Effector CD8-positive, alpha-beta T cell (primary cell): Measurements from ENCODE around the gene HOXA13.

ENCODE experiments used
- DNase-seq: peaks from one replicate; lab custom pipeline; 2025; lab: John Stamatoyannopoulos, UW

The HOXA13 gene

DNA sequence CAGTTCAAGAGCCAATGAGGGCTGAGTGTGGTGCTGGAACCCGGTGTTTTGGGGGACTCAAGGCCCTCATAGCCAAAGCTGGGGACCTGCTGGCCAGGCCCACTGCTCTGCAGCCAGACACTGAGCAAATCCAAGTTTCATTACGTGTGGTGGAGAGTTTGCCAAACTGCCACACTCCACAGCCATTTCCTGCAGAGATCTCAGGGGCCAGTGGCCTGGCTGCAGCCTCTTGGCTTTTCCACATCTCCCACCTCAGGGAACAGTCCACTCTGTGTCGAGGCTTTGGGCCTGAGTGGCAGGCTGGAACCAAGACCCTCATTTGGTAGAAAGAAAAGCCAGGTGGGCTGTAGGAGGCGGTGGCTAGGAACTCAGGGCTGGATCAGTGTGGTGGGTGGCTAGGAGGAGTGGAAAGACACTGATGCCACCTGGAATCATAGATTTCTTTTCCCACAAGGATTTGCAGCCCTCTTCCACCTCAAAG is 18.1 kb downstream of the HOXA13 start:
- no peak for DNase-seq

DNA sequence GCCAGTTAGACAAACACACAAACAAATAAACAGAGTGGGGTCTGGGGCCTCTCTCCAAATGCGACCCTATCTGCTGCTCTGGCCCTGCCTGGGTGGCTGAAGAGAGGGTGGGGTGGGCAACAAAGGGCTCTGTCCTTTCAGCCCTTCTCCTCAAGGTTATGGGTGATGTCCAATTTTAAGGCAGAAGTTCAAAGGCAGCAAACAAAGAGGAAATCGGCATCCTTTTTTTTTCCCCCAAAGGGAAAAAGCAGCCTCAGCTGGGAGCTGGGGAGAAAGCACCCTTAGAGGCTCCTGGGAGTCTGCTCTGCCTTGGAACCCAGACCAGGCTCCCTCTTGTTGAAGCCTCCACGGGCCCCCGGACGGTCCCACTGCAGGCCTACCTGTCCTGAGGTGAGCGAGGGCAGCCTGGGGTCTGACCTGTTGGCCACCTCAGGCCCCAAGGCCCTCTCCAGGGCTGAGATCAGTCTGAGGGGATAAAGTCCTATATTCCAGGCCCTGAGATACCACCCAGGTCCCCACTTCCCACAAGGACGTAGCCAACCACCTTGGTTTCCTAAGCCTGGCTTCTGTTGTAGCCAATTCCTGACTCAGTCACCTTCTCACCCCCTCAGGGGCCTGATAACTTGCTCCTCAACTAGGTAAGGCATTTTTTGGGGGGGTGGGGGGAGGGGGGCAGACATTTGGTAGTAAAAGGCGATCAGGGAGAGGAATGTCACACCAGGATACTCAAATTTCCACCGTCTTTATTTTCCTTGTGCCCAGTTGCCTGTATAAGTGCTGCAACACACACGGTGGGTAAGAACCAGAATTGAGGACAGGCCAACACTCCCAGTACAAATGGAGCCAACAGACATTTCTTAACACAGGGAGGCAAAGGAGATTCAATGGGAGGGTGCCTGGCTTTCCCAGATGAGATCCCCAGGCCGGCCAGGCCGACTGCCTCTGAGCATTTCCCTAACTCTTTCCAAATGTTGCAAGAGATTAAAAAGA is 19.2 kb downstream of the HOXA13 start:
- no peak for DNase-seq

DNA sequence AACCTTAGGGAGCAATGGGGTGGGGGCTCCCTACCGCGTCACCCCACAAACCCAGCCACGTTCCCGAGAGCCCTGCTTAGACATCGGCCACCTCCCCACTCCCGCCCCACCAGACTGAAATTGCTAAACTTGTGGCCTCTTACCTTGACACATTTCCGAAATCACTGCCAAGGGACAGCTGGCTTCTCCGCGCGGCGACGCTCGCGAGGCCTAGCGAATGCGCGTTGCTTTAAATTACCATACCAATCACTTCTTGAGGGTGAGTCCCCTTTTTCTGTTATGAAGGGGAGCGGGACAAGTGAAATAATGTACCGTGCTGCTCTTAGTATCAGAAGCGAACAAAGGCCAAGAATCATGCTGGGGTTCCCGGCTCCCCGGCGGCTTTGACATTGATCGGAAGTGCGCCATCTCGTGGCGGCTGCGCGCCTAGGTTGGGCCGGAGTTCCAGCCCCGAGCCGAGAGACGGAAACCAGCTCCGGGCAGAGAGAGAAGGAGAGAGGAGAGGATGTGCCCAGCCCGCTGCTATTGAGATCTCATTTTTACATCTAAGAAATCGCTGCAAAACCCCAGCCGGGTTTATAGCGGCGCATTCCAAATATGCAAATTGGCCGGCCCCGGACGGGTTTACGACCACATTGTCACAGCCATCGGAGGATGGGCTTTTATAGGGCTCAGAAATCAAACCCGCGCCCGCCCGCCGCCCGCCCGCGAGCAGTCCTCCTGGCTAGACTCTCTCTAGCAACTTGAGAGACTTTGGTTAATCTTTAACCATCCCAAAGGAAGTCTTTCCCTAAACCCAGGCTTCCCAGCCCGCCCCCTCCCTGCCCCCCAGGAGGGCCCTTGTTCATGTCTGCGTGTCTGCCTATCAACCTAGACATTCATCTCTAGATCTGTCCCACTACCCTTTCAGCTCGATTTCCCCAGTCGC is 20.1 kb downstream of the HOXA13 start:
- DNase-seq = peak; percentile 46

DNA sequence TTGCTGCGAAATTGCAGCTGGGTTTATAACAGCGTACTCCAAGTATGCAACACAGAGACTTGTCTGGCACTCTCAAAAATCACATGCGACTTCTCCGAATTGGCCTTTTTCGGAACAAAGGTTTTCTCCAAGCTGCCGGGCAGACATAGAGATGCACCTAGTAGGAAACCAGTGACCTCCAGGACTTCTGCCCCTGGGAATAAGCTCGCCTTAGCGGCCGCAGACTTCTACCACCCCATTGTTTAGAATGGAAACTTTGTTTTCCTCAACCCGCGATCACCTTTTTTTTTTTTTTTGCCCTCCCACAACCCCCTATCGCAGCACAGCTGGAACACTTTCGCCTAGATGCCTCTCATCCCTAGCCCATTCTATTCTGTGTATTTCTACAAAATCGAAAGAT is 20.9 kb downstream of the HOXA13 start:
- DNase-seq = no peak

DNA sequence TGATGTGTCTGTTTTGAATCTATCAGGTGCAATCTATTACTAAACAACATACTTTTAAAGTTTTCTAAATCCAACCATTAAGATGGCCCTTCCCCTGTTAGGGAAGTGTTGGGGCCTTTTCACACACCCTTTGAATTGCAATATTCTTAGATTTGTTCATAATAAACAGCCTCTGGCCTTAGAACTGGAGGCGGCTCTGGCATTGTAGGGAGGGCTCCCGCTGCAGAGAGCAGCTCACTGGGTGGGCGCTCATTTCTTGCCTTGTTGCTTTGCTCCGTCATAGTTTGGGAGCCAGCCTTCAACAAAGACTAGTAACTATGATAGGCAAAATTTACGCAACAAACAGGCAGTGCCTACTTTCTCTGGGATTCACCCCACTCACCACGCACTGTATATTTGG is 21.5 kb downstream of the HOXA13 start:
- DNase-seq = no peak

DNA sequence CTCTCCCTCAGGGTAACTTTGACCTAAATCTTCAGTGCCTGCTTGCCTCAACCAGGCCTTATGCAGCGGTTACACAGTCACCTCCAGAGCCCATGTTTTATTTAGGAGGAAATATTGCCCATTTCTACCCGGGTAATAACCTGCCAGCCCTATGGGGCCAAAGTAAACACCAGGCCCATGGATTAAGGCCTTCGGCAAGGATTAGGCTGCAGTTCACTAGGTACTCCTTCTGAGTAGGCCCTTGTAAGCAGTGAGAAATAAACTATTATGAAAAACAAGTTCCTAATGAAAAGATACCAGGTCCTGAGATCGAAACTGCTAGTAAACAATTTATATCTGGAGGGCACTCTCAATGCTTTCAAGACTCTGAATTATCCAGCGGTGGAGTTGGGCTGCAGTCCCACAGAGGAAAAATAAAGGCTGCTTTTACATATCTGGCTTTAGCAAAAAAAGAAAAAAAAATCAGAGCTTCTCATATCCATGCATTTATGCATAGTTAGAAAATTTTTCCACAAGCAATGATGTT is 22.0 kb downstream of the HOXA13 start:
- no peak for DNase-seq

DNA sequence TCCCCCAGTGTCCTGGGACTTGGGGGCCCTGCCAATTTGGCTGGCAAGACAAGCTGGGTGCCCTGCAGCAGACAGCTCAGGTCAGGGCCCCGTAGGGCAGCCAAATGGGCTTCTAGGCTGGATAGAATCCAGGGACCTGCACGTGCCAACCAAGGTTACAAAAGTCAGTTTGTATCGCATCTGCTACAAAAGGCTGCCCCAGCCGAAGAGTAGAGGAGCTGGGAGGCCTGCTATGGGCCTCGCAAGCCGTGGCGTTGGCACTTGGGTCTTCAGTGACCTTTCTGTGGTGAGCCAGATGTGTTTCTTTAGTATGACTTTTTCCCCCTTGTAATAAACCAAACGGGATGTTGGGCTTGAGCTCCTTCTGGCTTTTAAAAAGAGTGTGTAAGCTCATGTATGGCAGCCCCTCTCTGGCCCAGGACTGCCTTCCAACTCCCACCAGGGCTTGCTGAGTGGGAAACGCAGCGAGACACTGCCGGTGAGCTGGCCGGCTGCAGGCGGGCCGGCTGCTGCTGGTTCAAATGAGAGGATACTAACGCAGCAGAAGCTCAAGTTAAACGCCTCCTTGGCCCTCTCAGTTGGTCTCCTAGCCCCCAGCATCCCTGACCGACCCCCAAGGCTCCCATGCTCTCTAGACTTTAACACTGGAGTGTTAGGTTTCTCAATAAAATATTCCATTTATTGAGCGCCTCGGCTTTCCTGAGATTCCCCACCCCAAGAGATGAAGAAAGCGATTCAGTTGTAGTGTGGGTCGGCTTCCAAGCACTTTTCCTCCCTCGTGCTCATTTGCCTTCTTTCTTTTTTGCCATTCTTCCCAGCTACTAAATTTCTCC is 22.7 kb downstream of the HOXA13 start:
- DNase-seq = no peak

DNA sequence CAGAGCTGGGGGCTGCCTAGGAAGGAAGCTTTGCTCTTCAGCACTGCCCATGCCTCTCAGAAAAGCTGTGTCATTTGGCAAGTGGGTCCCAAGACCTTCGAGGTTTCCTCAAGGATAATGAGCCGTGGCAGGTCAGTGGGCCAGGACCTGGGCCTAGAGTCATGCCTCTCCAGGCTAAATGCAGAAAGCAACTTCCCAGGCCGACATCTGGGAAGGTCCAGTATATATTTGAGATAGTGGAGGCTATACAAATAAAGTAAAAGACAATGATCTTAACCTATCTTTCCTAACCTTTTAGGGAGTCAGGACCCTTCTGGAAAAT is 23.4 kb downstream of the HOXA13 start:
- no peak for DNase-seq

DNA sequence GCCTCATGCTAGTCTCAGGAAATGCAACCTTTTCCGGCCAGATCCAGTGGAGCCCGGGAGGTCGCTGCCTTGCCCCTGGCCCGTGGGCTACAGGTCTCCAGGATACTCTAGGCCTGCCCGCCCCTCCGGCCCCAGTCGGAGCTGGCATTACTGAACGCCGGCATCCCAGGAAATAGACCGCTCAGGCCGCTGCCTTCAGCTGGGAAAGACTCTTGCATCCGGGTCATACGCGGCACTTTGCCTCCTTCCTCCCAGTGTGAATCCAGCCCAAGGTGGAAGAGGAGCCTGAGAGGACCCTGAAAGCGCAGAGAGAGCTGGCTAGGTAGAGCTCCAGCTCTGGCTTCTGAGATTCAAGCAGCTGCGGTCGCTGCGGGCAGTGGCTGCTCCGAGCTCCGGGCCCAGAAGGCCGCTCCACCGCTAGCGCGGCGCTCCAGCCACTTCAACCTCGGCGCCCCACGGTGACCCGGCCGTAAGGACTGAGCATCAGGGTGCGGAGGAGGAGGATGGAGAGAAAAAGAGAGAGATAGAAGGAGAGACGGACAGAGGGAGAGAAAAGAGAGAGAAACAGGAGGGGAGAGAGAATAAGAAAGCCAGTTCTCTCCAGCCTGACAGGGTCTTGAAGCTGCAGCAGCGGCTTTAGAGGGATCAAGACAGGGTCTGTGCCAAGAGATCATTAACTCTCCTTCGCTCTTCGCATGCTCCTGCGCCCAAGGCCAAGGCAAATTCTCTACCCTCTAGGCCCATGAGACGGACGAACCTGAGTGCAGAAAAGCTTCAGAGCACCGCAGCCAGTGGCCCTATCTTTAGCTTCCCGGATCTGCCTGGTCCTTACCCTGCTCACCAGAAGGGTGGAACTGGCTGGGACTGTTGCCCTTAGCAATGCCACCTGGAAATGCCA is 24.0 kb downstream of the HOXA13 start:
- DNase-seq = no peak

DNA sequence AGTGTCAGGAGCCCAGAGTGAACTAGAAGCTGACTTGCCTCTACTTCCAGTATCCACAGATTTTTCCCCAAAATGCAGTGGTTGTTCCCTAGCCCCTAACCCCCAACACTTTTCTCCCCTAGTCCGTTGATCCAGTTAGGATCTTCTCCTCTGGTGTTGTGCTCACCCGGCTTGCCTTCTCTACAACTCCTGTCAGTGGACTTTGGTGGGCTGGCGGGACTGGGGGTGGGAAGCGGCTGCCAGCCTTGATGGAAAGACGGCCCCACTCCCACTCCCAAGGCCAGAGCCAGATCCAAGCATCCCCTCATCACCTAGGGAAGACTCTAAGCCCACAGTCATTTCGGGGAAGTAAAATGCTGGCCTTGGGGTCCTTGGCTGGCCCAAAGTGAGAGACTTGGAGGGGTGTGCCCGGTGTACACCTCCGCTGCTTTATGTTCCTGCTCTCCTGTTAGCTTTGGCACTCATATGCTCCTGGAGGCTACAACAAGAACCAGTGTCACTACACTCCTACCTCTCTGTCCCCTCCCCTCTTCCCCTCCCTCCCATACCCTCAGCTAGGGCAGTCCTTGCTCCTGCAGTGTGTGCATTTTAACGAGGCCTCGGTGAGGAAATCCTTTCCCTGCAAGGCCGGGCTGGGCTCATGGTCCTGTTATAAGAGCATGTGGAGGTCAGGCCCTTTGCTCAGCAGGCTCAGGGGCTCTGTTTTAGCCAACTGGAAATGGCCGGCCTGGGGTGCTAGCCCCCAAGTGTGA is 24.8 kb downstream of the HOXA13 start:
- DNase-seq = no peak

DNA sequence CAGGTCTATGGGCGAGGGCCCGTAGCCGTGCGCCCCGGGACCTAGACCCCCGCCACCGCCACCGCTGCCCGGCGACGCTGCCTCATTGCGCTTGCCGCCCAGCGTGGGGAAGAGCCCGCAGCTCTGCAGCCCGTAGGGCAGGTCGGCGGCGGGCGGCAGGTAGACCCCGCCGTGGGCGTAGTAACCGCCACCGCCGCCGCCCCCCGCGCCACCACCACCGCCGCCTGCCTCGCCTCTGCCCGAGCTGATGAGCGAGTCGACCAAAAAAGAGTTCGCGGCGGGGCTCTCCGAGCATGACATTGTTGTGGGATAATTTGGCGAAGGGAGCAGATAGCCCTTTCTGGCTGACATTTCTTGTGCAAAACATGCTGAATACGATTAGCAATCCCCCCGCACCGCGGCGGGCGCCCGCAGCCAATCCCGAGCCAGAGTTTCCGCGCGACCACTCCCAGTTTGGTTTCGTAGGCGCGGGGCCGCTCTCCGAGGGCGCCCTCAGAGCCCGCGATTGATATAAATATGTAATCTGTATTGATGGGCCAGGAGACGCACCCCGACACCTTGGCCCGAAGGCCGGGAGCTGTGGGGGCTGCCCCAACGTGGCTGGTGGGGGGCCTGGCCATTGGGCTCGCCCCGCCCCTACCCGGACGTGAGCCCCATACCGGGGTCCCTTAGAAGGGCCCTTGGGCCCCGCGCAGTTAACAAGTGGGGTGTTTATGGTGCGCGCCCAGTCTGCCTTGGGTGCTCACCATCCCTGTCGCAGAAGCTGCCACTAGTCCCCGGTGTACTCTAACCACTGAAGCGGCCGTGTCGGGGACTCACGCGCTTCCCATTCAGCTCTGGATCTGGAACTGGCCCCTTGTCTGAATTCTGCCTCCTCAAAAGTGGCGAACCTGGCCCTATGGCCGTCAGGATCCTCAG is 25.7 kb downstream of the HOXA13 start, which contains the start of gene HOXA10:
TSS of gene HOXA10 (minus strand) at position 365 of the 918 bp plus-strand sequence. CDS start at position 351, 14 bp downstream.
- no peak for DNase-seq

DNA sequence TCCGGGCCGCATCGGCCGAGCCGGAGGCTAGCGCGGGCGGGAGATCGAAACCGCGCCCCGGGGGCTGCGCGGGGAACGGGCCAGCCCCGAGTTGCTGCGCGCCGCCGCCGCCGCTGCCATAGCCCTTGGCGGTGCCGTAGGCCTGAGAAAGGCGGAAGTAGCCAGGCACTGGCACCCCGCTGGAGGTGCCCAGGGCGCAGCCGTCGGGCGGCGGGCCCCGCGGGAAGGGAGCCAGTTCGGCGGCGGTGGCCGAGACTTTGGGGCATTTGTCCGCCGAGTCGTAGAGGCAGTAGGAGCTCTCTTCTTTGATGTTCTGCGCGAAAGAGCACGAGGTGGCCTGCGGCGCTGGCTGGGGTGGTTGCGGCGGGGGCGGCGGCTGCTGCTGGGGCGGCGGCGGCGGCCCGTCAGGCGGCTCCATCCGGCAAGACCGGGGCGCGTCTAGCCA is 26.4 kb downstream of the HOXA13 start:
- no peak for DNase-seq

DNA sequence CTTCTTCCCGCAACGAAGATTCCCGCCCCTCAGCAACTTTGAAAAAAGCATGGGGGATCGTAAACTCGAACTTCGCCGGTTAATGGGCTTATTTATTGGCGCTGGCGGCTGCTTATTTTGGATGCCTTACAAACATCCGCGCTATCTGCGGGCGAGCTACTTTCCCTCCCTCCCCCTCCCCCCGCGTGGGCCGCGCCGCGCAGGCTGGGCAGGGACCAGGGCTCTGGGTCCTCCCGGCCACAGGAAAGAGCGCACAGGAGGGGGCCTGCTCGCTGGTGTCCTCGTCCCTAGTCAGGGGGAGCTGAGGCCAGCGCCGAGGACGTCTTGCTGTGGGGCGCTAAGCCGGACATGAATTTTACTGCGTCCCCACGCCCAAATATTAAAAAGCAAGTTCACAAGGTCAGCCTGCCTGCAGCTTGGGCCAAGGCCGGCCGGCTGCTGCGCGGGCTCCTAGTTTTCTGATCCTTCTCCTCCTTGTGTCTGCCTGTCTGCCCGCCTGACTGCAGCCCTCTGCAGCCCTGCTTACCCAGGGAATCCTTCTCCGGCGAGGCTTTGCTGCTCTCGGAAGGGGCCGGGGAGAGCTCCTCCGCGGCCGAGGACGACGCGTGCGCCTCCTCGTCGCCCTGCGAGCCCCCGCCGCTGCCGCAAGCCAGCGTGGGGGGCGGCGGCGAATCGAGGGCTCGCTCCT is 26.9 kb downstream of the HOXA13 start:
- DNase-seq = no peak

DNA sequence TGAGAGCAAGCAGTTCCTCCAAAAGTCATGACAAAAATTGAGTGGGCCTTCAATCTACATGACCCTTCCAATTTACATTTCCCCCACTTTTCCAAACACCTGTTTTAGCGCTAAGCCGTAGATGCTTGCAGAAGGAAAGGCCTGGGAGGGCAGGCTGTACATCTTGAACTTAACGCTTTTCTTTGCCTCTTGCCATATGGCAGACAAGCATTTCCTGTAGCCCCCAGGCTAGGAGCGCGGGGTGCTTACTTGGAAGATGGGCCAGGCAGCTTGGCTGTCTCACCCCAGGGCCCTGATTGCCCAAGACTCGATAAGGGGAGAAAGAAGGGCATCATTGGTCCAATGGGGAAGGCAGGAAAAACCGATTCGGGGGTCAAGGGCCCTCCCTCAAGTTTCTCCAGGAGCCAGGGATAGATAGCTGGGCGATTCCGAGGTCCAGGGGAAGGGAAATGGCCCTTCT is 27.5 kb downstream of the HOXA13 start:
- DNase-seq = no peak

DNA sequence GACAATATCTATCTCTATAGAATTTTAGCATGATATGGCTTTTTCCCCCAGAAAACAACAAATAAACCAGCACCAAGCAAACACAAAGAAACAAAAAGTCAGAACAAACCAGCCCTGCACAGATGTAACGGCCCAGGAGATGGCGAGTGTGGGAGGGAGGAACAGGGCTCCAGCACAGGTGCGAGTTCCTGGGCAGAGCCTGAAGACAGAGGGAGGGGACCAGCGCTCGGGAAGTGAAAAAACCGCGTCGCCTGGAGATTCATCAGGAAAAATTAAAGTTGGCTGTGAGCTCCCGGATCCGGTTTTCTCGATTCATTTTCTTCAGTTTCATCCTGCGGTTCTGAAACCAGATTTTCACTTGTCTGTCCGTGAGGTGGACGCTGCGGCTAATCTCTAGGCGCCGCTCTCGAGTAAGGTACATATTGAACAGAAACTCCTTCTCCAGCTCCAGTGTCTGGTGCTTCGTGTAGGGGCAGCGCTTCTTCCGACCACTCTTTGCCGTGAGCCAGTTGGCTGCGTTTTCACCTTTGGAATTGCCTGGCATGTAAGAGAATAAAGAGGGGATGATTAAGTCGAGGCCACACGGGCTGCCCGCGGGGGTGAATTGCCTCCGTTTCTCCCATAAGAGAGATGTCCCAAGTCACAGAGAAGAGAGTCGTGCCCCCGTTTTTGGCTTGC is 28.1 kb downstream of the HOXA13 start:
- no peak for DNase-seq

DNA sequence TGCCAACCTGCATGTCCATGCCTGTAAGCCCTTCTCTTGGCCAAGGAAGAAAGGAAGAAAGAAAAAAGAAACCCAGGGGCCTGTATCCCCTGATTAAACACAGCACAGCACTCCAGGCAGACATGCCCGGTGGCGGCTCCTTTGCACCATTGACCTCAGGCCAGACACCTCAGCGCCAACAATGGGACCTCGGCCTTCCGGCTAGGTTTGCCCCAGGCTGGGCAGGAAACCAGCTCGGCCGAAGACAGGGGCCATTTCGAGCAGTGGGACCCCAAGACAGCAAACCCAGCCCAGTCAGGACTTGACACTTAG is 28.6 kb downstream of the HOXA13 start:
- DNase-seq = no peak
